IPS-18c (cell line): Measurements from ENCODE around the gene CKAP2L.

Source experiments
- H3K4me3 ChIP-seq: 2 replicates; pipeline ENCODE4 v1.7.0; 2013; ENCODE audit warnings: low read depth, mild to moderate bottlenecking, low read length, moderate library complexity; ENCODE audit not compliant: insufficient read depth
- H3K9me3 ChIP-seq: one replicate; pipeline ENCODE4 v1.6.1; 2013; ENCODE audit warnings: mild to moderate bottlenecking, low read length, moderate library complexity; ENCODE audit not compliant: control insufficient read depth, insufficient read depth

CKAP2L gene

GRCh38 chr2:112794841-112795240 is 30.4 kb upstream of the CKAP2L start:
- no peaks in the 10 kb centered on the region for H3K9me3 ChIP-seq

DNA sequence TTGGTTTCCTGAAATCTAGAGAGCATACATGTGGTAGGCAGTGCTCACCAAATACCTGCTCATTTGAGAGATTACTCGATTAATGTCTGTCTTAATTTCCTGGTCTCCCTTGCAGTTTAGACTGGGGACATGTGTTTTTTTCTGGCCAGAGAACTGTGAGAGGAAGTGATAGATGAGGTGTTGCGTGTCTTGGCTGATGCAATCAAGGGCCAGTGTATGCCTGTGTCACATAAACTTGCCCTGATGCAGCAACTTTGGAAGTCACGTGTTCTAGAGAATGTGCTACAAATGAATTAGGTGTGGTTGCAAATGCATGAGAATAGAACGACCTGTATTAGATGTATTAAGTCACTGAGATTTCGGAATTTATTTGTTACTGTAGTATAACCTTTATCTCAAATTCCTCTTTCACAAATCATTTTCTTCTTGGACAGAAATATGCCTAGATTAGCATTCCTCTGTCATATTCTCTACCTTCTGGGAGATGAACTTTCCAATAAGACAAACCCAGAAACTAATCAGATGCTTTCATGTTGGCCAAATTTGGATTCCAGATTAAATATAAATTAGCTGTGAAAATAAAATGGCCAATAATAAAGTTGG is 29.8 kb upstream of the CKAP2L start:
- Histone ChIP-seq H3K4me3 (no peak overlapping the region), H3K9me3 (no peaks in the 10 kb centered on the region)

More at GRCh38 chr2:112794841-112795240, 30.4 kb upstream of the CKAP2L start:
- no peak overlapping the region for H3K4me3 ChIP-seq

GRCh38 chr2:112793449-112793978 is 29.1 kb upstream of the CKAP2L start:
- H3K4me3 ChIP-seq = no peak overlapping the region
- no peaks in the 10 kb centered on the region for H3K9me3 ChIP-seq

DNA sequence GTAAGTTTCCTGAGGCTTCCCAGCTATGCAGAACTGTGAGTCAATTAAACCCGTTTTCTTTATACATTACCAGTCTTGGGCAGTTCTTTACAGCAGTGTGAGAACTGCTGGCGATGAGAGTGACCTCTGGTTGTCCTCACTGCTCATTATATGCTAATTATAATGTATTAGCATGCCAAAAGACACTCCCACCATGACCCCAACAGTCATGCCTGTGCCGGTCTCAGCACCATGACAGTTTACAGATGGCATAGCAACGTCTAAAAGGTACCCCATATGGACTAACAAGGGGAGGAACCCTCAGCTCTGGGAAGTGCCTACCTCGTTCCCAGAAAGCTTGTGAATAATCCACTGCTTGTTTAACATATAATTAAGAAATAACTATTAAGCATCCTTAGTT is 28.0 kb upstream of the CKAP2L start:
- no peaks in the 10 kb centered on the region for H3K9me3 ChIP-seq

GRCh38 chr2:112791693-112792230 is 27.4 kb upstream of the CKAP2L start:
- no peak overlapping the region for H3K4me3 ChIP-seq
- no peaks in the 10 kb centered on the region for H3K9me3 ChIP-seq

More for the DNA sequence above, 28.0 kb upstream of the CKAP2L start:
- no peak overlapping the region for H3K4me3 ChIP-seq

GRCh38 chr2:112791019-112791418 is 26.6 kb upstream of the CKAP2L start:
- Histone ChIP-seq H3K4me3 (no peak overlapping the region), H3K9me3 (no peaks in the 10 kb centered on the region)

DNA sequence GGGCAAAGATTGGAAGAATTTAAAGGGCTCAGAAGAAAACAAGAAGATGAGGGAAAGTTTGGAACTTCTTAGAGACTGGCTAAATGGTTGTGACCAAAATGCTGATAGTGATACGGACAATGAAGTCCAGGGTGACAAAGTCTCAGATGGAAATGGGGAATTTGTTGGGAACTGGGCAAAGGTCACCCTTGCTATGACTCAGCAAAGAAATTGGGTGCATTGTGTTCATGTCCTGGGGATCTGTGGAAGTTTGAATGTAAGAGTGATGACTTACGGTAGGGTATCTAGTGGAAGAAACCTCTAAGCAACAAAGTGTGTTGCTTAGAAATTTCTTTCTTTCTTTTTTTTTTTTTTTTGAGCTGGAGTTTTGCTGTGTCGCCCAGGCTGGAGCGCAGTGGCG is 25.9 kb upstream of the CKAP2L start:
- H3K9me3 ChIP-seq = no peaks in the 10 kb centered on the region
- H3K4me3 ChIP-seq = no peak overlapping the region

GRCh38 chr2:112789186-112789585 is 24.8 kb upstream of the CKAP2L start:
- Histone ChIP-seq H3K4me3 (no peak overlapping the region), H3K9me3 (no peaks in the 10 kb centered on the region)

DNA sequence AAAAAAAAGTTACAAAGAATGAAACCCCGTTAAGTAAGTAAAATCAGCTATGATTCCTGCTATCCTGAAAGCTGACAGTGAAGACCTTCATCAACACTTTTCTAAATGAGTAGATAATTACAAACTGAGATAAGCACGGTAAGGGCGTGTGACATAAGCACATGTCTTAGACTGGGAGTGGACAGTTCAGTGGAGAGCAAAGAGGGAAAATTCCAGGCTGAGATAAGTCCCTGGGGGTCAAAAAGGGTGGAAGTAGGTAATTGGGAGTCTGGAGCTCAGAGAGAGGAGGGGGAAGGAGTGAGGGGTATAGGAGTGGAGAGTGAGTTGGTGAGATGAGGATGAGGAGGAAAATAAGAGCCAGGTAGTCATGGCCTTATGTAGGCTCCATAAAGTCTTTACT is 24.2 kb upstream of the CKAP2L start:
- Histone ChIP-seq H3K9me3 (no peaks in the 10 kb centered on the region), H3K4me3 (no peak overlapping the region)

DNA sequence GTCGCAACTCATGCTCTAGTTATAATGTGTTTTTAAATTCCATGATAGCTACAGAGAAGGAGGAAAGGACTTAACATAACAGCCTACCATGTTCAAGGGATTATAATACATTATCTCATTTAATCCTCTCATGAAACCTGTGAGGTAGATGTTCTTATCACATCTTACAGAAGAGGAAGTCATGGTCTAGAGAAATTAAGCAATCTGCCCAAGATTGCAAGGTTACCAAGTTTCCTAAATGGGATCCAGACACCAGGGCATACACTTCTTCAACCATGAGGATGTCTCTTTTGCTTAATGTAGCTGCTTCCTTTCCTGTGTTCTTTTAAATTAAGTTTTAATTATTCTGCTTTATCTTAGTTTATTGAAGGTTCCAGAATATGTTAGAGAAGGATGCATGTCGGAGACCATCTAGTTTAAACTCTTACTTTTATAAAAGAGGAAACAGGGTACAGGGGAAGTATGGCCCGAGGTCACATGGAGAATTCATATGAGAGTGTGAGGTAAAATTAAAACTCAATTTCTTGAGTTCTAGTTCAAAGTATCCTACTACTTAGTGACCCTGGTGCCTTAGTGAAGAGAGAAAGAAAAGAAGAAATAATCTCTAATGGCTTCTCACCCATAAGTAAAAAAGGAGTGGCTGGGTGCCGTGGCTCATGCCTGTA is 23.5 kb upstream of the CKAP2L start:
- H3K9me3 ChIP-seq = no peaks in the 10 kb centered on the region
- no peak overlapping the region for H3K4me3 ChIP-seq

DNA sequence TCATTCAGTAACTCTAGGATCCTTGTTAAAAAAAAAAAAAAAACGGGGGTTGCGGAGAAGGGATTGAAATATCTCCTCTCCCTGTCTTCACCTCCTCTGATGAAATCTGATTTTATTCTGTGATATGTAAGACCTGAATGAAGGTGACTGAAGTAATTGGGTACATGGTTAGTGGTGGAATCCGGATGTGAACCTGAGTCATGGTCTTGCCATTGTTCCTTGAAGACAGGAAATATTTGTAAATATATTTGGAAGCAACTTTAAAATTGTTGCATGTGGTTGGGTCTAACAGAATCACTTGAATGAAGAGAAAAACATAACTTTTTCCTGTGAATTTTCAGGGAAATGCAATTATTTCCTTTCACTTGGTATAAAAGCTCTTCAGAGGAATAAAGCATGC is 22.9 kb upstream of the CKAP2L start:
- Histone ChIP-seq H3K4me3 (no peak overlapping the region), H3K9me3 (no peaks in the 10 kb centered on the region)

DNA sequence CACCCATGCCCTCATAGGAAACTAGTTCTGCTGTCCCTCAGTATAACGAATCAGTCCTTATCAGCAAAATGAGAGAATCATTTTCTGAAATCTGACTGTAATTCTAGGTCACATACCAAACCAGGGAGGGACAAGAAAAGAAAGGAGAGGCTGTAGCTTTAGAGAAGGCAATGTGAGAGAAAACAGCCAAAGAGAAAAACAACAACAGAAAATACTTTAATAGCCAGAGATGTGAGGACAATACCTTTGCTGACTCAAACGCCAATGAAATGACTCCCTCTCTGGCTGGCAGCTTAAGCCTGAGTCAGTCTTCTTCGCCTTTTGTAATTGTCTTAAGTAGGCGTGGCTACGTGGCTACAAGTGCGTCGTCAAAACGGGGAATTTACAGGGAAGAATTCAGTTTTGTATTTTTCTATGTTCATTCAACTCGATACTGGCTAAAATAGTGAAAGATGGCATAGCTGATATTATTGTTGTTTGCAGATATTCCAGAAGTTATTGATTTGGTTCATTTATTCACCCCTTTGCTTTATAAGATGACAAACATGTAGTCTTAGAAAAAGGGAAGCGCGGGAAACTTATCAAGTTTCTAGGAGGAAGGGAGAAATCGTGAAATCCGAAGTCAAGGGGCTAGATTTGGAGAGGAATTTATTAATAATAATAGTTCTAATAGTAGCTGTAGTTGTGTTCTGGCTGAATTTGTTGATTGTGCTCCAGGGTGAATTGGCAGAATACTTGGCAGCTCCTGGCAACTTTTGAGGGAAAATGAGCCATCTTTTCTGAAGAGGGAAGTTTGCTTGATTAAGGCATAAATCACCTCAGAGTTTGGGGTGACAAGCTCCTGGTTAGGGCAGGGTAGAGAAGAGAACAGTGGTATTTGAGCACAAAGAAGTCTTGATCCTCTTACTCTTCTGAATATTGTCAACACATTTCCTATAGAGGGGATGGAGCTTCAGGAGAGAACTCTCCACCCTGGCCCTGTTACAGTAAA is 20.1 kb upstream of the CKAP2L start, which contains the start of gene IL1A:
IL1A (minus strand) TSS at position 295 of the 991 bp plus-strand sequence. CDS start 723 bp downstream, outside the sequence.
- H3K4me3 ChIP-seq = no peak within 1 kb of the TSS

DNA sequence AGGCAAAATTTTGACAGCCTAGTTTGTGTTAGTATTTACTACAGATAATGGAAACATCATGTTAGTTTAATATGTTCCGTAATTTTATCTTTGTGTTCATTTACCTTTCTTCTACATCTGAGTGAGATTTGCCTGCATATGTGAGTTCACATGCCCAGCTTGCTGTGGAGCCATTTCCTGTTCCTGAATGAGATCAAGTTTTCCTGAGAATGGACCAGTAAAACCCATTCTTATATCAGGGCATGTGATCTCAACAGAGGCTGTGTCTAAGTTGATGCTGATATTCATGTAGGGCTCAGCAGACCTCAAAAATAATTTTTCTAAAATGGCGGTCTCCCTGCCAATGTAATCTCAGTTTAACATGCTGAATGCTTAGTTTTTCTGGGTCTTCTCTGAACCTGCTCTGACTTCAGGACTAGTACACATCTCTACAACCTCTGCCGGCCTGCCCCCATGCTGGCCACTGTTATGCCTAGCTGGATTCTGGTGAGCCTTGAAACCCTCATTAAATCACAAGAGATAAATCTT is 18.8 kb upstream of the CKAP2L start:
- Histone ChIP-seq H3K4me3 (no peak overlapping the region), H3K9me3 (no peaks in the 10 kb centered on the region)

More for the DNA sequence above, 20.1 kb upstream of the CKAP2L start, which contains the start of gene IL1A:
- no peaks in the 10 kb centered on the region for H3K9me3 ChIP-seq

GRCh38 chr2:112782234-112782799 is 17.9 kb upstream of the CKAP2L start:
- no peak overlapping the region for H3K4me3 ChIP-seq

GRCh38 chr2:112779598-112779997 is 15.2 kb upstream of the CKAP2L start:
- Histone ChIP-seq H3K9me3 (no peaks in the 10 kb centered on the region), H3K4me3 (no peak overlapping the region)

More at GRCh38 chr2:112782234-112782799, 17.9 kb upstream of the CKAP2L start:
- H3K9me3 ChIP-seq = no peaks in the 10 kb centered on the region

- Histone ChIP-seq H3K4me3 (no peak overlapping the region), H3K9me3 (no peaks in the 10 kb centered on the region)
Observed at GRCh38 chr2:112777036-112777435, 12.6 kb upstream of the CKAP2L start.

GRCh38 chr2:112776113-112776512 is 11.7 kb upstream of the CKAP2L start:
- Histone ChIP-seq H3K9me3 (no peaks in the 10 kb centered on the region), H3K4me3 (no peak overlapping the region)
